Measurements from ENCODE around the gene PROSER2.

The PROSER2 gene

DNA sequence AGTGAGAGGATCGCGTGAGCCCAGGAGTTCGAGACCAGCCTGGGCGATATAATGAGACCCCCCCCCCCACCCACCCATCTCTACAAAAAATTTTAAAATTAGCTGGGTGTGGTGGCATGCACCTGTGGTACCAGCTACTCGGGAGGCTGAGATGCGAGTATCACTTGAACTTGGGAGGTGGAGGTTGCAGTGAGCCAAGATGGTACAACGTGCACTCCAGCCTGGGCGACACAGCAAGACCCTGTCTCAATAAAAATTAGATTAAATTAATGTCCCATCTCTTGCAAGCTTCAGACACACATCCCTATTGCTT, 391 bp upstream of the PROSER2 start:
- peaks cover 0 to 2% of the 10 kb centered on the region in 2 donors for H3K27me3 ChIP-seq (ENCODE audit: control insufficient read depth in 2 of 2, insufficient read depth in 2 of 2, low read length in 2 of 2)
- no peaks in the 10 kb centered on the region for H3K36me3 ChIP-seq (ENCODE audit: control insufficient read depth in 2 of 2, insufficient read depth in 2 of 2, low read length in 2 of 2)
- peak overlapping the region; percentile 72 to 76 for H3K4me3 ChIP-seq (ENCODE audit: low read length in 2 of 2)
- H3K9me3 ChIP-seq (ENCODE audit: control insufficient read depth in 2 of 2, low read length in 2 of 2), result no peaks in the 10 kb centered on the region
- no peak overlapping the region for H3K27ac ChIP-seq (ENCODE audit: low read depth in 2 of 2, low read length in 2 of 2)
- H3K9ac ChIP-seq (ENCODE audit: low read depth in 1 of 2, low read length in 2 of 2), result peak overlapping the region in 1 of 2 donors; percentile 82
- H3K4me1 ChIP-seq (ENCODE audit: control insufficient read depth in 2 of 2, insufficient read depth in 2 of 2, low read length in 2 of 2), result no peaks in the 10 kb centered on the region

DNA sequence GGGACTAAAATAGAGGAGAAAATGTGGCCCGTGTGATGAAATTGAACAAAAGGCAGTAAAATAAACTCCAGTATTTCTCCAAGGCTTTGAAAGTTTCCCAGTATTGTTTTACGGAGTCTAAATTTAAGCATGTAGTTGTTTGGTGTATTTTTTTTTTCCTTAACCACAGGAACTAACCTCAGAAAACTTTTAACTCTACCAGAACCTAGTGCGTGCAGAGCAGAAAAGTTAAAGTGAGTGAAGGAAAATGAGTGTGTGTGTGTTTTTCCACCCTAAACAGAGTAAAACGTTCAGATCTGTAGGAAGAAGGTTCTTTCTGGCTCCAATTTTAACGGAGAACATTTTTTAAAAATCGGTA, 812 bp downstream of the PROSER2 start:
- H3K9ac ChIP-seq (ENCODE audit: low read depth in 1 of 2, low read length in 2 of 2), result peak overlapping the region in 1 of 2 donors; percentile 82
- no peaks in the 10 kb centered on the region for H3K4me1 ChIP-seq (ENCODE audit: control insufficient read depth in 2 of 2, insufficient read depth in 2 of 2, low read length in 2 of 2)
- H3K27ac ChIP-seq (ENCODE audit: low read depth in 2 of 2, low read length in 2 of 2), result peak overlapping the region in 1 of 2 donors; percentile 43
- no peaks in the 10 kb centered on the region for H3K9me3 ChIP-seq (ENCODE audit: control insufficient read depth in 2 of 2, low read length in 2 of 2)
- H3K4me3 ChIP-seq (ENCODE audit: low read length in 2 of 2), result peak overlapping the region; percentile 72 to 76
- peaks cover 0 to 2% of the 10 kb centered on the region in 2 donors for H3K27me3 ChIP-seq (ENCODE audit: control insufficient read depth in 2 of 2, insufficient read depth in 2 of 2, low read length in 2 of 2)
- no peaks in the 10 kb centered on the region for H3K36me3 ChIP-seq (ENCODE audit: control insufficient read depth in 2 of 2, insufficient read depth in 2 of 2, low read length in 2 of 2)

DNA sequence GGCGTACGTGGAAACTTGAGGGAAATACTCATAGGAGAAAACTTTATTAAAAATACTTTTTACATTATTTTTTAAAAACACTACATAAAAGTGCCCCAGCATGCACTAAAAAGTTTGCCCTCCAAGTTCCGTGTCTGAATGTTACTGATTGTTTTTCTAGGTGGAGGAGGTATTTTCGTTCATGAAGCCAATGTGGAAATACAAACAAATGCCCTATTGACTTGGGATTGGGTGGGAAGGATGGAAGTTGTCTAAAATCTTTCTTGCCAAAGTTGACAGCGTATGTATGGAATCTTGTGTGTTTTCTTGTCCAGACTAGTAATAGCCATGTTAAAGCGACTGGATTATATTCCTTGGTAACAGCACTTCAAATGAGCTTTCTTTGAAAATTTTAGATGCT, 1.2 kb downstream of the PROSER2 start:
- H3K27ac ChIP-seq (ENCODE audit: low read depth in 2 of 2, low read length in 2 of 2), result no peak overlapping the region
- peaks cover 0 to 2% of the 10 kb centered on the region in 2 donors for H3K27me3 ChIP-seq (ENCODE audit: control insufficient read depth in 2 of 2, insufficient read depth in 2 of 2, low read length in 2 of 2)
- H3K36me3 ChIP-seq (ENCODE audit: control insufficient read depth in 2 of 2, insufficient read depth in 2 of 2, low read length in 2 of 2), result no peaks in the 10 kb centered on the region
- H3K9ac ChIP-seq (ENCODE audit: low read depth in 1 of 2, low read length in 2 of 2), result no peak overlapping the region
- peak overlapping the region in 1 of 2 donors; percentile 72 for H3K4me3 ChIP-seq (ENCODE audit: low read length in 2 of 2)
- H3K9me3 ChIP-seq (ENCODE audit: control insufficient read depth in 2 of 2, low read length in 2 of 2), result no peaks in the 10 kb centered on the region
- H3K4me1 ChIP-seq (ENCODE audit: control insufficient read depth in 2 of 2, insufficient read depth in 2 of 2, low read length in 2 of 2), result no peaks in the 10 kb centered on the region

DNA sequence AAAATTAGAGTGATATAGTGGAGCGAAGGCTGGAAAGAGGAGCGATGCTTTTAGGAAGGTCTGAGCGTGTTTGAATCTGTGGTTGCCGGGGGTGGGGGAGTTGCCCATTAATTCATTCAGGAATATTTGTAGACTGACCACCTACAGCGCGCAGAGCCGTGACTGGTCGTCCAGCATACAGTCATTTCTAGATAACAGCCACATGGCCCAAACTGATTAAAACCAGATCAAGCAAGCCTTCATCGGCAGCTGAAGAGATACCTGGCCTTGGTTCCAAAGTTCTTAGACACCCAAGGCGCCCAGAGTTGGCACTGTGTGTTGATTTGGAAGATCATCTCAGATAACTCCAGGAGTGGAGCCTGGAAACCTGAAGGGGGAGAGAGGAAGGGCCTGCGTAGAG, 1.7 kb downstream of the PROSER2 start:
- H3K36me3 ChIP-seq (ENCODE audit: control insufficient read depth in 2 of 2, insufficient read depth in 2 of 2, low read length in 2 of 2), result no peaks in the 10 kb centered on the region
- H3K27ac ChIP-seq (ENCODE audit: low read depth in 2 of 2, low read length in 2 of 2), result no peak overlapping the region
- no peaks in the 10 kb centered on the region for H3K4me1 ChIP-seq (ENCODE audit: control insufficient read depth in 2 of 2, insufficient read depth in 2 of 2, low read length in 2 of 2)
- no peak overlapping the region for H3K4me3 ChIP-seq (ENCODE audit: low read length in 2 of 2)
- no peak overlapping the region for H3K9ac ChIP-seq (ENCODE audit: low read depth in 1 of 2, low read length in 2 of 2)
- H3K9me3 ChIP-seq (ENCODE audit: control insufficient read depth in 2 of 2, low read length in 2 of 2), result no peaks in the 10 kb centered on the region
- peaks cover 0 to 2% of the 10 kb centered on the region in 2 donors for H3K27me3 ChIP-seq (ENCODE audit: control insufficient read depth in 2 of 2, insufficient read depth in 2 of 2, low read length in 2 of 2)

DNA sequence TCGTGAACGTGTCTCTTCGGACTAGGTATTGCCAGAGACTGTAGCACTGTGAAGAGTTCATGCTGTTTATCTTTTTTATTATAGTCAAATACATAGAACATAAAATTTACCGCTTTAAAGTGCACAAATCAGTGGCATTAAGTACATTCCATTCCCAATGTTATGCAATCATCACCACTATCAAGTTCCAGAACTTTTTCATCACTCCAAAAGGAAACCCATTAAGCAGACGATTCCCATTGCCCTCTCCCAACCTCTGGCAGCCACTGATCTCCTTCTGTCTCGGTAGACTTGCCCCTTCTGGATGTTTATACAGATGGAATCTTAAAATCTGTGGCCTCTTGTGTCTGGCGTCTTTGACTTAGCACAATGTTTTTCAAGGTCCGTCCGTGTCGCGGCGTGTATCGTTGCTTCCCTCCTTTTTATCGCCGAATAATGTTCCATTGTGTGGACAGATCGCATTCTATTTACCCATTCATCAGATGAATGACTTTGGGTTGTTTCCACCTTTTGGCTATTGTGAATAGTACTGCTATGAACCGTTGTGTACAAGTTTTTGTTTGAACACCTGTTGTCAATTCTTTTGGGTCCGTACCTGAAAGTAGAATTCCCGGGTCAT, 2.7 kb downstream of the PROSER2 start:
- no peaks in the 10 kb centered on the region for H3K4me1 ChIP-seq (ENCODE audit: control insufficient read depth in 2 of 2, insufficient read depth in 2 of 2, low read length in 2 of 2)
- H3K9me3 ChIP-seq (ENCODE audit: control insufficient read depth in 2 of 2, low read length in 2 of 2), result no peaks in the 10 kb centered on the region
- no peak overlapping the region for H3K4me3 ChIP-seq (ENCODE audit: low read length in 2 of 2)
- H3K27me3 ChIP-seq (ENCODE audit: control insufficient read depth in 2 of 2, insufficient read depth in 2 of 2, low read length in 2 of 2), result peaks cover 0 to 2% of the 10 kb centered on the region in 2 donors
- no peak overlapping the region for H3K9ac ChIP-seq (ENCODE audit: low read depth in 1 of 2, low read length in 2 of 2)
- H3K27ac ChIP-seq (ENCODE audit: low read depth in 2 of 2, low read length in 2 of 2), result no peak overlapping the region
- H3K36me3 ChIP-seq (ENCODE audit: control insufficient read depth in 2 of 2, insufficient read depth in 2 of 2, low read length in 2 of 2), result no peaks in the 10 kb centered on the region

DNA sequence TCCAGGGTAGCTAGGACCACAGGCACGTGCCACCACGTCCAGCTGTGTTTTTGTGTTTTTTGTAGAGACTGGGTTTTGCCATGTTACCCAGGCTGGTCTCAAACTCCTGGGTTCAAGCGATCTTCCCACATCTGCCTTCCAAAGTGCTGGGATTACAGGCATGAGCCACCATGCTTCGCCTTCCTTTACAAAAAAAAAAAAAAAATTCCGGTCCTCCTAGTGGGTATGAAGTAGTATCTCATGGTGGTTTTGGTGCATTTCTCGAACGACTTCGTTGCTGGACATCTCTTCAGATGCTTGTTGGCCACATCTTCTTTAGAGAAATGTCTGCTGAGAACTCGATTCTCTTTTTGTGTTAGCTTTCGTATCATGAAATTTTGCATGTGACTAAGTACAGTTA, 3.9 kb downstream of the PROSER2 start:
- Histone ChIP-seq H3K27me3 (ENCODE audit: control insufficient read depth in 2 of 2, insufficient read depth in 2 of 2, low read length in 2 of 2) (peaks cover 0 to 2% of the 10 kb centered on the region in 2 donors), H3K36me3 (ENCODE audit: control insufficient read depth in 2 of 2, insufficient read depth in 2 of 2, low read length in 2 of 2) (no peaks in the 10 kb centered on the region), H3K27ac (ENCODE audit: low read depth in 2 of 2, low read length in 2 of 2) (no peak overlapping the region), H3K4me1 (ENCODE audit: control insufficient read depth in 2 of 2, insufficient read depth in 2 of 2, low read length in 2 of 2) (no peaks in the 10 kb centered on the region), H3K9me3 (ENCODE audit: control insufficient read depth in 2 of 2, low read length in 2 of 2) (no peaks in the 10 kb centered on the region), H3K4me3 (ENCODE audit: low read length in 2 of 2) (no peak overlapping the region), H3K9ac (ENCODE audit: low read depth in 1 of 2, low read length in 2 of 2) (no peak overlapping the region)

DNA sequence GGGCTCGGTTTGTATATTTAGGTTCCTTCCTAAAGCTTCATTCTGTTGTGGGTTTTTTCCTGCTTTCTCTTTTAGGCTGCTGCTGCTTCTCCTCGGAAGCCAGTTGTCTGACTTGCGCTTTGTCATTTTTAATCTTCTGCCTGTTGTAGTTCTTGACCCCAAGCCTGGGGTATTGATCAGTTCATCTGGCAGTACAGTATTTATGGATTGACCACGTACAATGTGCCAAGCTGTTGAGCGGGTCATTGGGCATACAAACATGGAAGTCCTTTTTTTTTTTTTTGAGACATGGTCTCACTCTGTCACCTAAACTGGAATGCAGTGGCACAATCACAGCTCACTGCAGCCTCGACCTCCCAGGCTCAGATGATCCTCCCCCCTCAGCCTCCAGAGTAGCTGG, 4.3 kb downstream of the PROSER2 start:
- H3K9me3 ChIP-seq (ENCODE audit: control insufficient read depth in 2 of 2, low read length in 2 of 2), result no peaks in the 10 kb centered on the region
- no peaks in the 10 kb centered on the region for H3K36me3 ChIP-seq (ENCODE audit: control insufficient read depth in 2 of 2, insufficient read depth in 2 of 2, low read length in 2 of 2)
- peaks cover 0 to 2% of the 10 kb centered on the region in 2 donors for H3K27me3 ChIP-seq (ENCODE audit: control insufficient read depth in 2 of 2, insufficient read depth in 2 of 2, low read length in 2 of 2)
- no peaks in the 10 kb centered on the region for H3K4me1 ChIP-seq (ENCODE audit: control insufficient read depth in 2 of 2, insufficient read depth in 2 of 2, low read length in 2 of 2)
- no peak overlapping the region for H3K27ac ChIP-seq (ENCODE audit: low read depth in 2 of 2, low read length in 2 of 2)
- no peak overlapping the region for H3K4me3 ChIP-seq (ENCODE audit: low read length in 2 of 2)
- no peak overlapping the region for H3K9ac ChIP-seq (ENCODE audit: low read depth in 1 of 2, low read length in 2 of 2)

DNA sequence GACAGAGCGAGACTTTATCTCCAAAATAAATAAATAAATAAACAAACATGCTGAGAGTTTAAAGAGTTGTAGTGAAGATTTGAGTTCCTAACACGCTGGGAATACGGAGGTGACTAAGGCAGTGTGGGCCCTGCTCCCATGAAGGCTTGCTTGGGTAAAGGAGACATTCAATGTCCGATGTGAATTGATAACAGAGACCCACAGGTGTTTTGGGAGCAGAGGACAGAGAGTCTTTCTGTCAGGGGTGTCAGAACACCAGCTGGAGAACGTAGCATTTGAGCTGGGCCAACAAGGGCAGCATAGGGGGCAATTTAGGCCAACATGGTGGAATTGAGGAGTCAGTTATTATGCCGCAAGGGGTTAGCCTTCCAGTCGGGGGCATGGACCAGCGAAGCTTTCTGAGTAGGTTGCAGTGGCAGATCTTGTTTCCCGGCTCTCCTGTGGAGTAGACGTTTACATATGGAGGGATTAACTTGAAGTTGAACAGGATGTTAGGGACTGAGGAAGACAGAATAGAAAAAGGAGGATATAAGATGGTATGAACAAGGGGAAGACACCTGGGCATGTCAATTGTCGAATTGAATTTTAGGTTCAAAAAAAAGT, 5.6 kb downstream of the PROSER2 start:
- H3K27me3 ChIP-seq (ENCODE audit: control insufficient read depth in 2 of 2, insufficient read depth in 2 of 2, low read length in 2 of 2), result peaks cover 0 to 2% of the 10 kb centered on the region in 2 donors
- H3K36me3 ChIP-seq (ENCODE audit: control insufficient read depth in 2 of 2, insufficient read depth in 2 of 2, low read length in 2 of 2), result no peaks in the 10 kb centered on the region
- no peaks in the 10 kb centered on the region for H3K4me1 ChIP-seq (ENCODE audit: control insufficient read depth in 2 of 2, insufficient read depth in 2 of 2, low read length in 2 of 2)
- H3K9ac ChIP-seq (ENCODE audit: low read depth in 1 of 2, low read length in 2 of 2), result no peak overlapping the region
- H3K4me3 ChIP-seq (ENCODE audit: low read length in 2 of 2), result no peak overlapping the region
- no peaks in the 10 kb centered on the region for H3K9me3 ChIP-seq (ENCODE audit: control insufficient read depth in 2 of 2, low read length in 2 of 2)
- H3K27ac ChIP-seq (ENCODE audit: low read depth in 2 of 2, low read length in 2 of 2), result no peak overlapping the region

DNA sequence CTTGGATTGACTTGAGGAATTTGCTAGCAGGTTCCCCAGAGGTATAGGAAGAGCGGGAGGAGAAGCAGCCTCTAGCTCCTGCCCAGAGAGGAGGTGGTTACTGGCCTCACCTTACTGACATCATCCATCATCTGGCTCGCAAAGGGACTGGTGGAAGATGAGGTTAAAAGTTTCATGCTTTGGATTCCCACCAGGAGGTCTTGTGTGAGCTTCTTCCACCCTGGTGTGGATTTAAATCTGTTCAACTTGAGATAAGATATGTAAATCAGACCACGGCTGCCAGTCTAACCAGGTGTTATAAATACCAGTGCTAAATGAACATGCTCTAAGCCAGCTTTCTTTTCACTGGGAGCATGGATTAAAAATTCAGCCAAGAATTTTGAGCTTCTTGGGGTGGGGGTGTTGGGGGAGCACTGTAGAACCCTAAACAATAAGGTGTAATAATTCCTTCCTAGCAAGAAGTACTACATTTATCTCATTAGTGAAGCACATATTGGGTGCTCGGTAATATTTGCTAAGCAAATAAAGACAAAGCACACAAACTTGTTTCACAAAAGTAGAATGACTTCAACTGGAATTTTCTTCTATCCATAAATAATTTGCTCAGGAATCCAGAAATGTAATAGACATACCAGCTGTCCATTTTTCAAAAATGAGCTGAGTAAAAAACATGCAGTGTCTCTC, 7.8 kb downstream of the PROSER2 start:
- no peaks in the 10 kb centered on the region for H3K4me1 ChIP-seq (ENCODE audit: control insufficient read depth in 2 of 2, insufficient read depth in 2 of 2, low read length in 2 of 2)
- no peak overlapping the region for H3K27ac ChIP-seq (ENCODE audit: low read depth in 2 of 2, low read length in 2 of 2)
- H3K36me3 ChIP-seq (ENCODE audit: control insufficient read depth in 2 of 2, insufficient read depth in 2 of 2, low read length in 2 of 2), result no peaks in the 10 kb centered on the region
- no peak overlapping the region for H3K4me3 ChIP-seq (ENCODE audit: low read length in 2 of 2)
- H3K9ac ChIP-seq (ENCODE audit: low read depth in 1 of 2, low read length in 2 of 2), result no peak overlapping the region
- H3K9me3 ChIP-seq (ENCODE audit: control insufficient read depth in 2 of 2, low read length in 2 of 2), result no peaks in the 10 kb centered on the region
- peaks cover 0 to under 1% of the 10 kb centered on the region in 2 donors for H3K27me3 ChIP-seq (ENCODE audit: control insufficient read depth in 2 of 2, insufficient read depth in 2 of 2, low read length in 2 of 2)

DNA sequence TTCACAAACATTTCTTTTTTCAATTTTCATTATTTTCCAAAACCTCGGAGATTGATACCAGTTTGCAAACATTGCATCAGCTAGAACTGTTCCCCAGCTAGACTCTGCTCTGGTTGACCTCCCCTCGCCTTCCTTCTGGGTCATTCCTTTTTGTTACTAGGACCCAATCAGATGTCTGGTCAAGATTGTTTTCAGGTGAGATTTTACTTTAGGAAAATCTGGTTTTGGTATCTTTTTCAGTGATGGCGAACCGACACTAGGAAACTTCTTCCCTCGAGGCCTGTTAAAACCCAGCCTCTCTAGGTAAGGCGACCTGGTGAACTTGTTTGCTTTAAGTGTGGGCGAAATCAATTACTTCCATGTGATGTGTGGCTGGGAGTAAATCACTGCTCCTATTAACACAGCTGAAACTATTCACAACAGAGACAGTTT, 8.4 kb downstream of the PROSER2 start:
- Histone ChIP-seq H3K27ac (ENCODE audit: low read depth in 2 of 2, low read length in 2 of 2) (no peak overlapping the region), H3K36me3 (ENCODE audit: control insufficient read depth in 2 of 2, insufficient read depth in 2 of 2, low read length in 2 of 2) (no peaks in the 10 kb centered on the region), H3K4me1 (ENCODE audit: control insufficient read depth in 2 of 2, insufficient read depth in 2 of 2, low read length in 2 of 2) (no peaks in the 10 kb centered on the region), H3K4me3 (ENCODE audit: low read length in 2 of 2) (no peak overlapping the region), H3K9ac (ENCODE audit: low read depth in 1 of 2, low read length in 2 of 2) (no peak overlapping the region), H3K27me3 (ENCODE audit: control insufficient read depth in 2 of 2, insufficient read depth in 2 of 2, low read length in 2 of 2) (no peaks in the 10 kb centered on the region), H3K9me3 (ENCODE audit: control insufficient read depth in 2 of 2, low read length in 2 of 2) (no peaks in the 10 kb centered on the region)

Measured in mucosa of rectum (tissue), 2 donors.